GM12801 (cell line): ENCODE measurements around the gene NDUFAF5.

Source experiments
- TF ChIP-seq, protein P1 (sequence below): IDR thresholded peaks from one replicate; pipeline ENCODE4 v1.5.1; 2011; ENCODE audit warnings: control low read depth; ENCODE audit not compliant: insufficient read length; ENCODE audit errors: extremely low read depth

NDUFAF5 gene

DNA sequence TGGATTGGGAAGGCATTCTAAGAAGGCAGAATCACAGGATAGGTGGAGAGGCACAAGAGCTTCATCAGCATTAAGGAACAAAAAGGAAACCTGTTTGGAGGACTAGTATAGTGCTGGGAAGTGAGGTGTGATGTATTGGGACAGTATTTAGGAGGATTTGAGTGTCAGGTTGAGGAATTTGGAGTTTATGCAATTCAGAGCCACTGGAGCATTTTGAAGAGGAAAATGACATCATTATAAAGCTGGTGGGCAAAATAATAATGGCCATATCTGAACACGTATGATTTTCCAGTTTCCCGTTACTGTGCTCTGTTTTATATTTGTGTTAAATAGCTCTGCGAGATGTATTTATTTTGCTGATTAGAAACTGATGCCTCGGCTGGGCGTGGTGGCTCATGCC lies 14.2 kb downstream of the NDUFAF5 start:
- TF ChIP-seq, protein P1, sequence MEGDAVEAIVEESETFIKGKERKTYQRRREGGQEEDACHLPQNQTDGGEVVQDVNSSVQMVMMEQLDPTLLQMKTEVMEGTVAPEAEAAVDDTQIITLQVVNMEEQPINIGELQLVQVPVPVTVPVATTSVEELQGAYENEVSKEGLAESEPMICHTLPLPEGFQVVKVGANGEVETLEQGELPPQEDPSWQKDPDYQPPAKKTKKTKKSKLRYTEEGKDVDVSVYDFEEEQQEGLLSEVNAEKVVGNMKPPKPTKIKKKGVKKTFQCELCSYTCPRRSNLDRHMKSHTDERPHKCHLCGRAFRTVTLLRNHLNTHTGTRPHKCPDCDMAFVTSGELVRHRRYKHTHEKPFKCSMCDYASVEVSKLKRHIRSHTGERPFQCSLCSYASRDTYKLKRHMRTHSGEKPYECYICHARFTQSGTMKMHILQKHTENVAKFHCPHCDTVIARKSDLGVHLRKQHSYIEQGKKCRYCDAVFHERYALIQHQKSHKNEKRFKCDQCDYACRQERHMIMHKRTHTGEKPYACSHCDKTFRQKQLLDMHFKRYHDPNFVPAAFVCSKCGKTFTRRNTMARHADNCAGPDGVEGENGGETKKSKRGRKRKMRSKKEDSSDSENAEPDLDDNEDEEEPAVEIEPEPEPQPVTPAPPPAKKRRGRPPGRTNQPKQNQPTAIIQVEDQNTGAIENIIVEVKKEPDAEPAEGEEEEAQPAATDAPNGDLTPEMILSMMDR: no peak

DNA sequence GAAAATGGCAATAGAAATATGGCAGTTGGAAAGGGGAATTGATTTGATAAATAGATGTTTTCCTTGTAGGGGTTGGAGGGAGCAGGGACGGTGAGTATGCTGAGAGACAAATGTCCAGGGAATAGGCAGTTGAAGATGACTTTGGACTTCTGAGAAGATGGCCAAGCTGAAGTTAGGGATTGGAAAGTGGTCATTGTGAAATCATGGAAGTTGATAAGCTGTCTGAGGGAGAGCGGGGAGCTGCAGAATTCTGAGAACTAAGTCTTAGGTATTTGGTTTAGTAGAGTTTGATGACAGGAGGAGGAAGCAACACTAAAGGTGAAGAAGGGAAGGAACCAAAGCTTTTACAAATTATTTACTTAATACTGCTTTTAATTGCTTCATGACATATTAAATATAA lies 15.1 kb downstream of the NDUFAF5 start:
- TF ChIP-seq, protein P1: no peak

- TF ChIP-seq, protein P1: no peak
Measured at GRCh38 chr20:13800728-13801134, 15.9 kb downstream of the NDUFAF5 start.

- TF ChIP-seq, protein P1: no peak
Measured at GRCh38 chr20:13809373-13809772, 24.5 kb downstream of the NDUFAF5 start.

DNA sequence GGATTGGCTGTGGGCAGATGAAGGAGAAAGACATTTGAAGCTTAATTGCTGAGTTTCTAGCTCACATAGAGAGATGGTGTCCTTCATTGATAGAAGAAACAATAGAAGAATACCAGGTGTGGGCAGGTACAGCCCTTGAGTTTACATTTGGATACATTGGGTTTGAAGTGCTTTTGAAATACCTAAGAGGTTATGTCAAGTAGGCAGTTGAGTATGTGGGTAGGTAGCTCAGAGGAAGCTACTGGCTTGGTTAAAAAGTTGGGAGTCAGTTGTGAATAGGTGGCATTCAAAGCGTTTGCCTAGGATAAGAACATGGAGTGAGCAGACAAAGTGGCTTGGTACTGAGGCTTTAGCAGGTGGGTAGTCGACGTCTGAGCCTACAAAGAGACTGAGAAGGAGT lies 25.0 kb downstream of the NDUFAF5 start:
- TF ChIP-seq, protein P1: no peak

- TF ChIP-seq, protein P1: no peak
Measured at GRCh38 chr20:13810446-13810845, 25.6 kb downstream of the NDUFAF5 start.

DNA sequence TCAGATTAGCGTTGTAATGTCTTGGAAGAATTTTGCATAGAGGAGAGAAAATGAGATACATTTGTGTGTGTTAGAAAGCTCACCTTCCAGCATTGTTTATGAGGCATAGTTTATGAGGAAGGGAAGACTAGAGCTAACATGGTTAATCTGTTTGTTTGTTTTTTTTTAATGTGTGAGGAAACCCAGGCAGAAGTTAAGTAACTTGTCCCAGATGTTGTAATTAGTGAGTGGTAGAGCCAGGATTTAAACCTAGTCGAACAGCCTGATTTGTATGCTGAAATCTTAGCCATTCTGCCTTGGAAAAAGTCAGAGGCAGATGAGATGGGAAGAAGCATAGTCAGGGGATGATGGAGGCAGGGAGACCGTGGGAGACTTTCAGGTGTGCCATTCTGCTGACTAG lies 29.1 kb downstream of the NDUFAF5 start:
- TF ChIP-seq, protein P1: no peak

DNA sequence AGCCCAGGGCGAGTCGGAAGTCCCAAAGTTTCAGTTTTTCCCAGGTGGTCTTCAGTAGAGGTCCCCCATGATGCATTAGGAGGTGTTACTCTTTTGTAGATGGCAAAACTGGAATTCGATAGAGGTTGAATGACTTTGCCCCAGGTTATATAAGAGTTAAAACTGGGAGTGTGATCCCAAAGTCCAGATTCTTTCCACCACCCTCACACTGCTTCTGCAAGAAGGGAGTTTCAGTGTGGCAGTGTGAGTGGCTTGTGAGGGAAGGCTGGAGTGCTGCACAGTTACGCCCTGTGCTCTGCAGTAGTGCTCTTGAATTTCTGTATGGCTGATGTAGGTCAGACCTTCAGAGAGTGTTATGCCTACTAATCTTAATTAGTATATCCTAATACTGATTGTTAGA lies 29.8 kb downstream of the NDUFAF5 start:
- TF ChIP-seq, protein P1: no peak
